K562 (cell line): Measurements from ENCODE around the gene SLC38A1. TPM values are rescaled to one million over a fixed set of nuclear protein-coding genes. Genes with fewer than 3 reads are reported as not detected.

Experiments
- CCNT2 ChIP-seq: IDR thresholded peaks from 2 replicates; pipeline ENCODE4 v1.6.1; 2011; ENCODE audit warnings: borderline replicate concordance, low read depth, mild to moderate bottlenecking, moderate library complexity, mixed read lengths, low read length; ENCODE audit not compliant: insufficient read length; ENCODE audit errors: extremely low read depth
- CREB1 ChIP-seq, 2 experiments: sonication (generic) in 1 of 2; formaldehyde crosslinking in 1 of 2; IDR thresholded peaks; 2 replicates each; pipeline versions ENCODE4 v1.6.1 to v1.8.0; 2012 to 2022; ENCODE audit warnings: inconsistent platforms in 1 of 2, mild to moderate bottlenecking in 1 of 2, missing genetic modification reagents in 1 of 2, moderate library complexity in 1 of 2
- ELK1 ChIP-seq: sonication (generic); formaldehyde crosslinking; IDR thresholded peaks from 2 replicates; pipeline ENCODE4 v1.8.1; 2022; ENCODE audit warnings: missing genetic modification reagents
- MTF1 ChIP-seq: fragments of 250-450 bp; sonication (Bioruptor Pico); IDR thresholded peaks from 2 replicates; pipeline ENCODE4 v1.9.0; 2021; ENCODE audit warnings: moderate library complexity, mild to moderate bottlenecking, inconsistent platforms, borderline replicate concordance
- RAD51 ChIP-seq: fragments of 450-650 bp; IDR thresholded peaks from 2 replicates; pipeline ENCODE4 v1.7.1; 2016; ENCODE audit warnings: low read depth, mild to moderate bottlenecking, borderline replicate concordance
- THAP12 ChIP-seq: fragments of 250-450 bp; sonication (Bioruptor Pico); IDR thresholded peaks from 2 replicates; pipeline ENCODE4 v1.9.0; 2021; ENCODE audit warnings: mild to moderate bottlenecking, inconsistent platforms
- TOE1 ChIP-seq, 2 experiments: fragments of 450-650 bp in 1 of 2; sonication (generic) in 1 of 2; formaldehyde crosslinking in 1 of 2; IDR thresholded peaks; 2 replicates each; pipeline versions ENCODE4 v1.7.1 to v1.8.0; 2016 to 2022; ENCODE audit warnings: borderline replicate concordance in 2 of 2, mild to moderate bottlenecking in 2 of 2, antibody characterized with exemption in 1 of 2, inconsistent platforms in 1 of 2, low read depth in 1 of 2, missing genetic modification reagents in 1 of 2, moderate library complexity in 1 of 2
- XRCC5 ChIP-seq: fragments of 200-400 bp; formaldehyde crosslinking; IDR thresholded peaks from 2 replicates; pipeline ENCODE4 v1.6.1; 2017; ENCODE audit warnings: low read depth, mild to moderate bottlenecking, low read length
- ZNF384 ChIP-seq: IDR thresholded peaks from 2 replicates; pipeline ENCODE4 v1.6.1; 2012; ENCODE audit warnings: low read depth, low read length, improper control_type of control experiment
- ZNF511 ChIP-seq: sonication (generic); formaldehyde crosslinking; IDR thresholded peaks from 2 replicates; pipeline ENCODE4 v1.8.0; 2022; ENCODE audit warnings: mild to moderate bottlenecking, missing genetic modification reagents
- polyA plus RNA-seq, 8 experiments: library from polyadenylated mRNA; depleted of rRNA in 4 of 8; stranded (reverse) in 5 of 8; unstranded in 3 of 8; fragments of >200 nt; fragmentation: Nextera tagmentation in 2 of 8; fragmentation: Illumina TruSeq in 1 of 8; extraction: Ambion mirVana in 2 of 8; extraction: Trizol in 1 of 8; gene quantifications; 2 replicates each; pipeline versions ENCODE4 v1.2.1 to v1.2.3, GENCODE V29; 2011 to 2014; ENCODE audit warnings: inconsistent platforms in 1 of 8, missing spikeins in 1 of 8
- total RNA-seq, 7 experiments: library from RNA; depleted of rRNA in 6 of 7; stranded (reverse); fragments of >200 nt in 6 of 7; fragmentation: Illumina TruSeq in 2 of 7; extraction: Trizol in 2 of 7; gene quantifications; 2 replicates each; pipeline versions ENCODE4 v1.2.1 to v1.2.3, GENCODE V29; 2011 to 2021; ENCODE audit warnings: low replicate concordance in 1 of 7
- TF ChIP-seq, protein P1 (sequence below): fragments of 250-450 bp; sonication (Bioruptor Pico); IDR thresholded peaks from 2 replicates; pipeline ENCODE4 v1.8.0; 2021; ENCODE audit warnings: moderate library complexity, mild to moderate bottlenecking, inconsistent platforms
- TF ChIP-seq, protein P2 (sequence below): fragments of 250-450 bp; sonication (Bioruptor Pico); IDR thresholded peaks from 2 replicates; pipeline ENCODE4 v1.4.0; 2020

SLC38A1 gene
- total and polyA plus RNA-seq, 9 of the 15 experiments (the other 6 are each of a cell fraction or from before 2014, with no cell fraction given) = 51.9 to 112 (median 75.0) TPM

DNA sequence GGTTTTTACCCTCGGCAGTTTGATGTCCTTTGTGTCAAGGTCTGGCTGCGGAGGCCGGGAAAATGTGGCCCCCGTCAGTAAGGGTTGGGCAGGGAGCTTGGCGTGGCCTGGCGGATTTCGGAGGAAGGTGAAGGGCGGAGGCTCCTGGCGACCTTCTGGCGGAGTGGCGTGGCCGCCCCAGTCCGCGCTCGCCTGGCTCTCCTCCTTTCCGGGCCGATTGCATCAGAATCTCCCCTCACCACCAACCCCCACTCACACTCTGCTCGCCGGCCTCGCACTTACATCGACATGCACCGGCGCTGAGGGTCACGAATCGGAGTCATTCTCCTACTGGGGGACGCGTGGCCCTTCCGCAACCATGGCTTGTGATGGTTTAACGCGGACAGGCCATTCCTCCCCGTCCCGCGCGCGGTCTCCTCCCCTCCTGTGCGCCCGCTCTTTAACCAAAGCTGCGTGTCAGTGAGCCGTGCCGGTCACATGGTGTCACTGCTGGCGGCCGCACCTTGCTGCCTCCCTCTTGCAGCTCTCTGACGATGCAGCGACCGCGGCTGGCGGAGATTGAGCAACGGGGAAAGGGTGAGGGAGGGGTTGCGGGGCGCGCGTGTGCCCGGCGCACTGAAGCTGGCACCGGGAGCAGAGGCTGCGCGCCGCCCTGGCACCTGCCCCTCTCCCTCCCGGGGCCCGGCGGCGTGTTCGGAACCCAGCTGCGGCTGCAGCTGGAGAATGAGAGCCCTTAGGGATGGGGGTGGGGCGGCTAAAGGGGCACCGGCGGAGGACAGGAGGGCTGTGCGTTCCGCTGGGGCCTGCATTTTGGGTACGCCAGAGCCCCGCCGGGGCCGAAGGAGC lies at the start of gene SLC38A1 (continued):
- peak; percentile 86 for TF ChIP-seq RAD51
- TF ChIP-seq XRCC5 = peak; percentile 66; the same call in 1 of the 2 replicates
- TF ChIP-seq, protein P1, sequence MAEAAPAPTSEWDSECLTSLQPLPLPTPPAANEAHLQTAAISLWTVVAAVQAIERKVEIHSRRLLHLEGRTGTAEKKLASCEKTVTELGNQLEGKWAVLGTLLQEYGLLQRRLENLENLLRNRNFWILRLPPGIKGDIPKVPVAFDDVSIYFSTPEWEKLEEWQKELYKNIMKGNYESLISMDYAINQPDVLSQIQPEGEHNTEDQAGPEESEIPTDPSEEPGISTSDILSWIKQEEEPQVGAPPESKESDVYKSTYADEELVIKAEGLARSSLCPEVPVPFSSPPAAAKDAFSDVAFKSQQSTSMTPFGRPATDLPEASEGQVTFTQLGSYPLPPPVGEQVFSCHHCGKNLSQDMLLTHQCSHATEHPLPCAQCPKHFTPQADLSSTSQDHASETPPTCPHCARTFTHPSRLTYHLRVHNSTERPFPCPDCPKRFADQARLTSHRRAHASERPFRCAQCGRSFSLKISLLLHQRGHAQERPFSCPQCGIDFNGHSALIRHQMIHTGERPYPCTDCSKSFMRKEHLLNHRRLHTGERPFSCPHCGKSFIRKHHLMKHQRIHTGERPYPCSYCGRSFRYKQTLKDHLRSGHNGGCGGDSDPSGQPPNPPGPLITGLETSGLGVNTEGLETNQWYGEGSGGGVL (CRISPR knock-in tag) = no peak
- peak; percentile 15 for TF ChIP-seq CCNT2
- TF ChIP-seq MTF1 (CRISPR knock-in tag) = no peak
- TF ChIP-seq, protein P2, sequence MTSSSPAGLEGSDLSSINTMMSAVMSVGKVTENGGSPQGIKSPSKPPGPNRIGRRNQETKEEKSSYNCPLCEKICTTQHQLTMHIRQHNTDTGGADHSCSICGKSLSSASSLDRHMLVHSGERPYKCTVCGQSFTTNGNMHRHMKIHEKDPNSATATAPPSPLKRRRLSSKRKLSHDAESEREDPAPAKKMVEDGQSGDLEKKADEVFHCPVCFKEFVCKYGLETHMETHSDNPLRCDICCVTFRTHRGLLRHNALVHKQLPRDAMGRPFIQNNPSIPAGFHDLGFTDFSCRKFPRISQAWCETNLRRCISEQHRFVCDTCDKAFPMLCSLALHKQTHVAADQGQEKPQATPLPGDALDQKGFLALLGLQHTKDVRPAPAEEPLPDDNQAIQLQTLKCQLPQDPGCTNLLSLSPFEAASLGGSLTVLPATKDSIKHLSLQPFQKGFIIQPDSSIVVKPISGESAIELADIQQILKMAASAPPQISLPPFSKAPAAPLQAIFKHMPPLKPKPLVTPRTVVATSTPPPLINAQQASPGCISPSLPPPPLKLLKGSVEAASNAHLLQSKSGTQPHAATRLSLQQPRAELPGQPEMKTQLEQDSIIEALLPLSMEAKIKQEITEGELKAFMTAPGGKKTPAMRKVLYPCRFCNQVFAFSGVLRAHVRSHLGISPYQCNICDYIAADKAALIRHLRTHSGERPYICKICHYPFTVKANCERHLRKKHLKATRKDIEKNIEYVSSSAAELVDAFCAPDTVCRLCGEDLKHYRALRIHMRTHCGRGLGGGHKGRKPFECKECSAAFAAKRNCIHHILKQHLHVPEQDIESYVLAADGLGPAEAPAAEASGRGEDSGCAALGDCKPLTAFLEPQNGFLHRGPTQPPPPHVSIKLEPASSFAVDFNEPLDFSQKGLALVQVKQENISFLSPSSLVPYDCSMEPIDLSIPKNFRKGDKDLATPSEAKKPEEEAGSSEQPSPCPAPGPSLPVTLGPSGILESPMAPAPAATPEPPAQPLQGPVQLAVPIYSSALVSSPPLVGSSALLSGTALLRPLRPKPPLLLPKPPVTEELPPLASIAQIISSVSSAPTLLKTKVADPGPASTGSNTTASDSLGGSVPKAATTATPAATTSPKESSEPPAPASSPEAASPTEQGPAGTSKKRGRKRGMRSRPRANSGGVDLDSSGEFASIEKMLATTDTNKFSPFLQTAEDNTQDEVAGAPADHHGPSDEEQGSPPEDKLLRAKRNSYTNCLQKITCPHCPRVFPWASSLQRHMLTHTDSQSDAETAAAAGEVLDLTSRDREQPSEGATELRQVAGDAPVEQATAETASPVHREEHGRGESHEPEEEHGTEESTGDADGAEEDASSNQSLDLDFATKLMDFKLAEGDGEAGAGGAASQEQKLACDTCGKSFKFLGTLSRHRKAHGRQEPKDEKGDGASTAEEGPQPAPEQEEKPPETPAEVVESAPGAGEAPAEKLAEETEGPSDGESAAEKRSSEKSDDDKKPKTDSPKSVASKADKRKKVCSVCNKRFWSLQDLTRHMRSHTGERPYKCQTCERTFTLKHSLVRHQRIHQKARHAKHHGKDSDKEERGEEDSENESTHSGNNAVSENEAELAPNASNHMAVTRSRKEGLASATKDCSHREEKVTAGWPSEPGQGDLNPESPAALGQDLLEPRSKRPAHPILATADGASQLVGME = peak; percentile 33; the same call in 1 of the 2 replicates
- TF ChIP-seq TOE1 (IDR thresholded peaks at IDR 0.05; ENCODE audit: borderline replicate concordance) = peak; percentile 91
- no peak for TF ChIP-seq TOE1 (CRISPR knock-in tag; IDR thresholded peaks at IDR 0.05; ENCODE audit: borderline replicate concordance, low read depth)
- TF ChIP-seq CREB1 (IDR thresholded peaks at IDR 0.05) = peak; percentile 56; the same call in 1 of the 2 replicates
- peak; percentile 64; the same call in 1 of the 2 replicates for TF ChIP-seq CREB1 (CRISPR knock-in tag; IDR thresholded peaks at IDR 0.05)
- TF ChIP-seq ZNF384 = no peak
- TF ChIP-seq THAP12 (CRISPR knock-in tag) = peak; percentile 51; the same call in 1 of the 2 replicates
- no peak for TF ChIP-seq ELK1
- peak; percentile 94 for TF ChIP-seq ZNF511 (CRISPR knock-in tag)
